GM12873 (cell line): ENCODE results near the gene PDLIM5.

ENCODE experiments used
- TF ChIP-seq, protein P1 (sequence below): IDR thresholded peaks from 2 replicates; pipeline ENCODE4 v1.5.1; 2012; ENCODE audit warnings: low read depth, mild to moderate bottlenecking, moderate library complexity, low read length, control low read depth; ENCODE audit not compliant: insufficient read depth; ENCODE audit errors: missing control alignments

Gene PDLIM5

DNA sequence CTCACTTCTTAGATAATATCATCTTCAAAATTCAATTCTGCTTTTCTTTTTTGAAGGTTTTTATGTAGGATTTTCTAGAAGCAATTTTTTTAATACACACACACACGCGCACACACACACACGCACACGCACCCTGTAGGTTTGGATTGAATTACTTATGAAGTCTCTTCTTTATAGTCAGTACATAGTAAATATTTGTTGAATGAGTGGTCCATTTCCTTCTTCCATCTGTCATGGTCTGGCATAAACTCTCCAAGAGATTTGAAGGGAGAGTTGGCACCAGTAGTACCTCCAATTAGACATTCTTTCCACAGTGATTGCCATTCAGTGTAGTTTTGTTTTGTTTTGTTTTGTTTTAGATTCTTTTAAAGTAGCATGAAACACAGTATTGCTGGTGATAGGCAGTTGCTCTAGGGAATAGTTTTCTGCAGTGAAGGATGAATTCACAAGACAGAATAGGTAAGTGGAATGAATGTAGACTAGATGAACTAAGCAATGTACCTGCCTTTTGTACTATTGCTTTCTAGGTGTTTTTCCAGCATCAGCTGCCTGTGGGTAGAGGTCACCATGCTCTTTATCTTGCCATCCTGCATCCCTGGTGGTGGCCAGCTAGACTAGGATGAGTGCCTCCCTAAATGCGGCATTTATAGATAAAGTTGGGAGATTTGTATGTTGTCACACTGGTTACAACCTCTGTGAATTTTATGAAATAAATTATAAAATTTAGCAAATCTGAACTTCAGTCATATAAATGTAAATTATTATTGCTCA lies 20.5 kb downstream of the PDLIM5 start:
- TF ChIP-seq, protein P1, sequence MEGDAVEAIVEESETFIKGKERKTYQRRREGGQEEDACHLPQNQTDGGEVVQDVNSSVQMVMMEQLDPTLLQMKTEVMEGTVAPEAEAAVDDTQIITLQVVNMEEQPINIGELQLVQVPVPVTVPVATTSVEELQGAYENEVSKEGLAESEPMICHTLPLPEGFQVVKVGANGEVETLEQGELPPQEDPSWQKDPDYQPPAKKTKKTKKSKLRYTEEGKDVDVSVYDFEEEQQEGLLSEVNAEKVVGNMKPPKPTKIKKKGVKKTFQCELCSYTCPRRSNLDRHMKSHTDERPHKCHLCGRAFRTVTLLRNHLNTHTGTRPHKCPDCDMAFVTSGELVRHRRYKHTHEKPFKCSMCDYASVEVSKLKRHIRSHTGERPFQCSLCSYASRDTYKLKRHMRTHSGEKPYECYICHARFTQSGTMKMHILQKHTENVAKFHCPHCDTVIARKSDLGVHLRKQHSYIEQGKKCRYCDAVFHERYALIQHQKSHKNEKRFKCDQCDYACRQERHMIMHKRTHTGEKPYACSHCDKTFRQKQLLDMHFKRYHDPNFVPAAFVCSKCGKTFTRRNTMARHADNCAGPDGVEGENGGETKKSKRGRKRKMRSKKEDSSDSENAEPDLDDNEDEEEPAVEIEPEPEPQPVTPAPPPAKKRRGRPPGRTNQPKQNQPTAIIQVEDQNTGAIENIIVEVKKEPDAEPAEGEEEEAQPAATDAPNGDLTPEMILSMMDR = no peak

DNA sequence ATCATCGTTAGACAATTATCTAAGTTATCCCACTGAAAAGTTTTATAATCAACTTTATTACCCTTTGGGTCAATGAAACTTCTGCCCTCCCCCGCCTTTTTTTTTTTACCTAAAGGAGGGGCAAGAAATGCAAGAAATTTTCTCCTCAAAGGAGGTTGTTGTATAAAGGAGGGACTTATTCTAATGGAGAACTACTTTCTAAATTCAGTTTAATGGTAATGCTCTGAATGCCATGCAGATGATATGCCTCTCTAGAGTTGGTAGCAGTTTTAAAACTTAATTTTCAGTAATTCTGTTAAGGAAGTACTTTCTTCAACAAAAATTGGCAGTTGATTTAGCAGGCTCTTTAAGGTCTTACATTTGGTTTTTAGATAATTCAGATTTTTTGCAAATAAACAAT lies 23.3 kb downstream of the PDLIM5 start:
- TF ChIP-seq, protein P1 = no peak

DNA sequence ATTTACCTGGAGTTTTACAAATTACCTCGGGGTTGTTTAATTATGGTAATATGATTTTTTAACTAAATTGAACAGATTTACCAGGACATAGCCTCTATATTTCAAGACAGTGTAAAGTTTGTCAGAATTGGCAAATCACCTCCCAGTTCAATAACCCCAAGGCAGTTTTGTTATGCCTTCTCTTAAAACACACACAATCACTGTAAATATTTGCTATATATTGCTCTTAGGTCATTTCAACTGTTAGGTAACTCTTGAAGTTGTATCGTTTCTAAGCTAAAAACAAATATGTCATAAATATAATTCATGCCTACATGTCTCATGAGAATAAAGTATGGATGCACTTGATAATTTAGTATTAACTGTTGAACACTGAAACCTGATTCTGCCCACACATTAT lies 24.1 kb downstream of the PDLIM5 start:
- TF ChIP-seq, protein P1 = no peak

DNA sequence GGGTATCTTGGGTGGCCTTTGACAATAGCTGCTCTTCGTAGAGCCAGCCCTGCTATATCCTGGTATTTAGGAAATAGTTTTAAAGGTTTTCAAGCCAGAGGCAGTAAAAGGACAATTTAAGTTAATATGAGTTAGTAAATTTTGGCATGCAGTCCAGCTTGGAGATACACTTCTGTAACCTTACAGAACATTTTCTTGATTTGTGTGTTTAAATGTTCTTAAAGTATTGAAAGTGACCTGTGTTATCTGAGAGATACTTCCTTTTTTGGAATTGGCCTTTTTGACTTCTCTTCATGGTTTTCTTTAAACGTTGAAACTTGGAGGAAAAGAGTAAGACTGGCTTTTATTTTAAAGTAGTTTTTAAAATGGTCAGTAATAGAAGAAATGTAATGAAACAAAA lies 25.5 kb downstream of the PDLIM5 start:
- TF ChIP-seq, protein P1 = no peak

DNA sequence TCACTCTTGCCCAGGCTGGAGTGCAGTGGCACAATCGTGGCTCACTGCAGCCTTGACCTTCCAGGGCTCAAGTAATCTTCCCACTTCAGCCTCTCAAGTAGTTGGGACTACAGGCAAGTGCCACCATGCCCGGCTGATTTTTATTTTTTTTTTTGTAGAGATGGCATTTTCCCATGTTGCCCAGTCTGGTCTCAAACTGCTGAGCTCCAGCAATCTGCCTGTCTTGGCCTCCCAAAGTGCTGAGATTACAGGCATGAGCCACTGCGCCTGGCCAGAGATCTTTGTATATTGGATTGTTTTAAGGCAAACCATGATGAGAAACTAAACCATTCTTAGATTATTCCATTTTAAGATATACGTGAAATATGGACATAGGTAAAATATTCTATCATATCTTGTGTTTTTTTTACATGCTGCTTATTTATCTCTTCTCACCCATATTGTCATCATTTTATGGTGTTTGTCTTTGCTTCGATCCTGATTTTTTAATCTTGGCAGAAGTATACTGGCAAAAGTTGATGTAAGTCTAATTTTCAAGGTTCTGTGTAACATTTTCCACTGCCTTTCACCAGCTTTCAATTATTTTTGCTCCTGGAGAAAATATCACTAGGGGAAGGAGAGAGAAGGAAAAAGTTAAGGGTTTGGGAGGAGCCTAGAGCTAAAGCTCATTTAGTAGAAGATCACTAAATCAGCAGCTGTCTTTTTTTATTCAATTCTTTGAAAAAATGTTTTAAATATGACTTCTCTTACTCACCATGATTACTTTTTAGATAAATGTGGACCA lies 27.8 kb downstream of the PDLIM5 start:
- TF ChIP-seq, protein P1 = no peak

DNA sequence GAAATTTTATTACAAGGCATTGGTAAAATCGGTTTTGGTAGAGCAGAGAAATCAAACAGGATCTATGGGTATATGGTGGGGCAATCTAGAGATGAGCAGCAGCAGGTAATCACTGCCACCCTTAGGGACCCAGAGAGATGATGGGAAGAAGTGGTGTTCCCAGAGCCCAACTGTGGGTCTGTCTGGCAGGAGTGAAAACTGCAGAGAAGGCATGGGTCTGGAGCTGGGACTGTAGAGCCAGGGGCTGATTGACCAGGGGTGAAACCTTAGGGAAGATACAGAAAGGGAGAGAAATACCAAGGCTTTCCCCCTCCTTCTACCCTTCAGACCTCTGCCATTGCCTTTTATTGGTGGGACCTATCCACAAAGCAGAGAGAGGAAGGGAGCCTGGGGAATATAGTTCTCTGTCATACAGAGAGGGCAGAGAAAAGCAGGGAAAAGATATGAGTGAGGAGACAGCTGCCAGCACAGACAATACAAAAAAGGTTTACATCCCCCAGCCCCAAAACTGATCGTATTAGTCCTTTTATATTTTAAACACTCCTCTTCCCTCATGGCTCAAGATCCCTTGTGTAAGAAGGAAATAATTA lies 28.7 kb downstream of the PDLIM5 start:
- TF ChIP-seq, protein P1 = no peak

DNA sequence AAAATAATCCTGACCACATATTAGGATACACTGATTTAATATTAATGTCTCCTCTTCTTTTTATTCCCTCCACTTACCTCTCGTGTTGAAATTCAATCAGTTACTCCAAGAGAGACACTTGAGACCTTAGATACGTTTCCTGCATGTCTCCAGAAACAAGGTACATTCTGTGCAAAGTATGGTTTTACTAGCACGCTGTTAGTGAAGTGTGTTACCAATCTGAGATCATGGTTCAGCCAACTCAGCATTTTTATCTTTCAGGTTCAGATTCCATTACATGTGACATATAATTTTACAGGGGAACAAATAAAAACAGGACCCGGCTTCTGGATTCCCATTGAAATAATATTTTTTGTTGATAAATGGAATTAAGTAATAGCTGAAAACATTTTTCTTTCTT lies 32.2 kb downstream of the PDLIM5 start:
- TF ChIP-seq, protein P1 = no peak
